Choroid plexus epithelial cell (primary cell): ENCODE data around the gene POLE.
A peak's percentile ranks its signal among the peaks of the same experiment; 100 is the strongest.

ENCODE experiments used
- DNase-seq: peaks from one replicate; pipeline ENCODE4 v3.0.0-alpha.2; 2010; ENCODE audit warnings: low read depth
- H3K4me3 ChIP-seq: 2 replicates; pipeline ENCODE4 v1.5.1; 2011; ENCODE audit warnings: low read depth, mild to moderate bottlenecking, control low read depth, low read length, moderate library complexity
- CTCF ChIP-seq: conservative IDR thresholded peaks from 2 replicates; pipeline ENCODE4 v1.5.1; 2011; ENCODE audit warnings: low read depth, mild to moderate bottlenecking, control low read depth, inconsistent platforms, low read length, moderate library complexity

The POLE gene

GRCh38 chr12:132687211-132688164, at the start of gene POLE, which contains the start of gene PXMP2:
Gene POLE, minus strand, starts transcription at chr12:132687342. Its CDS starts 27 bp downstream, at chr12:132687315.
Gene PXMP2, plus strand, starts transcription at chr12:132687587. Its CDS starts 84 bp downstream, at chr12:132687671.
- TF ChIP-seq CTCF, result no peak
- H3K4me3 ChIP-seq, result peak within 1 kb of the TSS; percentile 68
- peak; percentile 96 for DNase-seq

- no peak for DNase-seq
- no peak overlapping the region for H3K4me3 ChIP-seq
- TF ChIP-seq CTCF, result no peak
Measured at GRCh38 chr12:132736913-132737312, 49.8 kb upstream of the POLE start.

- no peak for TF ChIP-seq CTCF
- DNase-seq, result no peak
- H3K4me3 ChIP-seq, result no peak overlapping the region
Measured at GRCh38 chr12:132736378-132736777, 49.2 kb upstream of the POLE start.

- H3K4me3 ChIP-seq, result no peak overlapping the region
- no peak for TF ChIP-seq CTCF
- DNase-seq, result no peak
Measured at GRCh38 chr12:132735496-132735895, 48.4 kb upstream of the POLE start.

GRCh38 chr12:132734206-132734605, 47.1 kb upstream of the POLE start:
- no peak for TF ChIP-seq CTCF
- no peak overlapping the region for H3K4me3 ChIP-seq
- DNase-seq, result peak; percentile 84

- no peak for TF ChIP-seq CTCF
- no peak for DNase-seq
- H3K4me3 ChIP-seq, result no peak overlapping the region
Measured at GRCh38 chr12:132731574-132731973, 44.4 kb upstream of the POLE start.
